HG03354 (cell line): ENCODE results near the gene VASP.

Source experiments
- ATAC-seq: cut with Tn5 transposase; IDR thresholded peaks from one replicate; pipeline ENCODE4 v1.9.1; 2021; ENCODE audit warnings: mild to moderate bottlenecking; ENCODE audit not compliant: unreplicated experiment, poor library complexity, severe bottlenecking

VASP gene

GRCh38 chr19:45511074-45511473 lies 3.8 kb downstream of the VASP start:
- no peak for ATAC-seq

GRCh38 chr19:45512881-45513483 lies 5.7 kb downstream of the VASP start:
- ATAC-seq = no peak

- no peak for ATAC-seq
Measured at GRCh38 chr19:45514376-45515051, 7.2 kb downstream of the VASP start.

- no peak for ATAC-seq
Measured at GRCh38 chr19:45515081-45515624, 7.9 kb downstream of the VASP start.

DNA sequence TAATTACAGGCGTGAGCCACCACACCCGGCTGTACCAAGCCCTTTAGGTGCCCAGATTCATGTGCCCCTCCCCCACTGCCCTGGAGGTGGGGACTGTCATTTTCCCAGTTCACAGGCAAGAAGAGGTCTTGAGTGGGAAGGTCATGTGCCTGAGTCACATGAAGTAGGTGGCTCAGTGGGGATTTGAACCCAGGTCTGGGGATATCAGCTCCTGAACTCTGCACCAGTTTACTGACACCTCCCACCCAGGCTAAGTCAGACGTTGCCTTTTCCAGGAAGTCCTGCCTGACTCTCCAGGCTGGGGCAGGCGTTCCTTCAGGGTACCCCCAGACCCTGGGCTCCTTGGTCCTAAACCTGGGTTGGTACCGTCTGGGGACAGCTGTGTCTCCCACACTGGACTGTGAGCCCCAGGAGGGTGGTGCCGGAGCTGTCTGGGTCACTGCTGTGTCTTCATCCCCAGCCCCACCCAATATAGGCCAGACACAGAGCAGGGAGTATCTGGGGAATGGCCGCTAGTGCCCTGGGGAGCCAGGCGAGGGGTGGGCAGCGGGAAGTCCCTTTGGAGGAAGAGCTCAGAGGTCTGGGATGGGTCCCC lies 8.6 kb downstream of the VASP start:
- no peak for ATAC-seq

DNA sequence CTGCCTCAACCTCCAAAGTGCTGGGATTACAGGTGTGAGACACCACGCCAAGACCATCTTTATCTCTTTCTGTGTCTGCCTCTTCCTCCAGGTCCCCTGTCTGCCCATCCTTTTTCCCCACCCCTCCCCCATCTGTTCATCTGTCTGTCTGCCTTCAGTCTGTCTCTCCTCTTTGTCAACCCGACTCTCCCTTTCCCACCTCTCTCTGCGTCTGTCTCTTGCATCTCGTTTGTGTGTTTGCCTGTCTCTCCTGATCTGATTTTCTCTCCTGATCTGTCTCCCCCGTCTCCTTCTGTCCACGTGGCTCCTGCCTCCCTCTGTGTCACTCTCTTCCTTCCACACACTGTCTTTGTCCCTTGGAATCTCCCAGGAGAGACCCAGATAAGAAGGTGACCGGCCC lies 10.0 kb downstream of the VASP start:
- ATAC-seq = no peak

DNA sequence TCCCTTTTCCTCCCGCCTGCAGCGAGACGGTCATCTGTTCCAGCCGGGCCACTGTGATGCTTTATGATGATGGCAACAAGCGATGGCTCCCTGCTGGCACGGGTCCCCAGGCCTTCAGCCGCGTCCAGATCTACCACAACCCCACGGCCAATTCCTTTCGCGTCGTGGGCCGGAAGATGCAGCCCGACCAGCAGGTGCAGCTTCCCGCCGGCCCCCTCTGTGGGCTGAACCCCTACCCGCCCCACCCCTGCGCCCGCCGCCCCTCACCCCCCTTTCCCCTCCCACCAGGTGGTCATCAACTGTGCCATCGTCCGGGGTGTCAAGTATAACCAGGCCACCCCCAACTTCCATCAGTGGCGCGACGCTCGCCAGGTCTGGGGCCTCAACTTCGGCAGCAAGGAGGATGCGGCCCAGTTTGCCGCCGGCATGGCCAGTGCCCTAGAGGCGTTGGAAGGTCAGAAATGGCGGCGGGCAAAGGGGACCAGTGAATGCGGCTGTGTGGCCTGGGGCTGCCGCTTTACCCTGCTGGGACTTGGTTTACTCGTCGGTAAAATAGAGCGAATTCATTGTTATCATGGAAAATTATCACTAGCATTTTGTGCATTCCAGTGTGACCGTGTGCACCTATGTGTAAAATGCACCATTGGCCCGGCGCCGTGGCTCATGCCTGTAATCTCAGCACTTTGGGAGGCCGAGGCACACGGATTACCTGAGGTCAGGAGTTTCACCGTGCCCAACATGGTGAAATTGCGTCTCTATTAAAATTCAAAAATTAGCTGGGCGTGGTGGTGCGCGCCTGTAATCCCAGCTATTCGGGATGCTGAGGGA lies 10.6 kb downstream of the VASP start:
- no peak for ATAC-seq

- ATAC-seq = no peak
Measured at GRCh38 chr19:45518469-45518826, 11.2 kb downstream of the VASP start.

- no peak for ATAC-seq
Measured at GRCh38 chr19:45522010-45522941, 15.0 kb downstream of the VASP start.

DNA sequence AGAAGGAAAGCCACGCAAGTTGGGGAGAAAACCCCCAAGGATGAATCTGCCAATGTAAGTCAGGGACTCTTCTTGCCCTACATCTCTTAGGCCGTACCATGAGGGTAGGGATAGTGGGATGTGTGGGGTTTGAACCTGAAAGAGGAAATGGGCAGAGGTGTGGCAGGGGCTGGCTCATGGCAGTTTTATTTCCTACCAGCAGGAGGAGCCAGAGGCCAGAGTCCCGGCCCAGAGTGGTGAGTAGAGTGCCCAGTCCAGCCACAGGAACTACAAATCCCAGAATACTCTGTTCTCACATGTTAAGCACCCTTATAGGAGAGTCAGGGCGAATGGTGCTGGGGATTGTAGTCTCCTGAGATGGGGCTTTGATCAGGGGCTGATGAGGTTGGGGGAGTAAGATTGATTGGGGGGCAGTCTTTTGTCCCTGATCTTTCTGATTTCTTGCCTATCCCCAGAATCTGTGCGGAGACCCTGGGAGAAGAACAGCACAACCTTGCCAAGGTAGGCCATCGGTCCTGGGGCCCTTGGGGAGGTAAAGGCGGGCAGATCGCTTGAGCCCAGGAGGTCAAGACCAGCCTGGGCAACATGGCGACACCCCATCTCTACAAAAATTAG lies 16.5 kb downstream of the VASP start:
- peak; percentile 88 for ATAC-seq

DNA sequence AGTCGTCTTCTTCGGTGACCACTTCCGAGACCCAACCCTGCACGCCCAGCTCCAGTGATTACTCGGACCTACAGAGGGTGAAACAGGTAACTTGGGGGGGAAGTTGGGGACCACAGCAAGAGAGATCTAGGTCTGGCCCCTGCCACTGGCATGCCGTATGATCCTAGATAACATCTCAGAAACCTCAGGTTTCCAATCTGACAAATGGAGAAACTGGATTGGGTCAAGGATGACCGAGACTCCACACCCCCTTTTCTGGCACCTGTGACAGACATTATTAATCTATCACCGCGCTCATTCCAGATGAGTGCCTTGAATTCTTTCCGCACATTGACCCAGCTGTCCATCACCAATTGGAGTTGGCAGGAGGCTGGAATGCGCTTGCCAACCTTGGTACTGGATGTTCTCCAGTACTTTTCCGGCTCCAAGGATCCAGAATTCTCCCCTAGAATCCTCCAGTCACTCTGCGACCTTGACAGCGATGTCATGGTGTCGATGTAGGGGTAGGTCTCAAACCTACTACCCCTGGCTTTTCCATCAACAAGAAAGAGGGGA lies 17.4 kb downstream of the VASP start:
- no peak for ATAC-seq

GRCh38 chr19:45526143-45526542 lies 18.9 kb downstream of the VASP start:
- ATAC-seq = no peak

- ATAC-seq = no peak
Measured at GRCh38 chr19:45526971-45527370, 19.7 kb downstream of the VASP start.

DNA sequence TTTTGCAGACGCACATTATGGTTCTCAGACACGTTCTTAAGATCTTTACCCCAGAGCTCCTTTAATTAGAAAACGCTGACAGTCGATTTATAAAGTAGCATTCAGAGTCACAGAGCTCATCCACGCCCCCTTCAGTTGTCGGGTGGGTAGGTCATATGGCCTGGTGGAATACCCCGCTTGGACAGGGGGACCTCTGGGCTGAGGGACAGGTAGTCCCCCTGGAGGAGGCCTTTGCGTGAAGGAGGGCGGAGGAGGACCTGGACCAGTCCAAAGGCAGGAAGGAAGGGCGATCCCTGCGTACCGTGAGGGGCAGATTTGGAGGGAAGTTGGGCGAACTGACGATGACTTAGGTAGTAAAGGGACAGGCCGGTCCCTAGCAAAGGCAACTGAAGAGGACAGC lies 20.5 kb downstream of the VASP start:
- ATAC-seq = no peak

- no peak for ATAC-seq
Measured at GRCh38 chr19:45528149-45528743, 21.0 kb downstream of the VASP start.

DNA sequence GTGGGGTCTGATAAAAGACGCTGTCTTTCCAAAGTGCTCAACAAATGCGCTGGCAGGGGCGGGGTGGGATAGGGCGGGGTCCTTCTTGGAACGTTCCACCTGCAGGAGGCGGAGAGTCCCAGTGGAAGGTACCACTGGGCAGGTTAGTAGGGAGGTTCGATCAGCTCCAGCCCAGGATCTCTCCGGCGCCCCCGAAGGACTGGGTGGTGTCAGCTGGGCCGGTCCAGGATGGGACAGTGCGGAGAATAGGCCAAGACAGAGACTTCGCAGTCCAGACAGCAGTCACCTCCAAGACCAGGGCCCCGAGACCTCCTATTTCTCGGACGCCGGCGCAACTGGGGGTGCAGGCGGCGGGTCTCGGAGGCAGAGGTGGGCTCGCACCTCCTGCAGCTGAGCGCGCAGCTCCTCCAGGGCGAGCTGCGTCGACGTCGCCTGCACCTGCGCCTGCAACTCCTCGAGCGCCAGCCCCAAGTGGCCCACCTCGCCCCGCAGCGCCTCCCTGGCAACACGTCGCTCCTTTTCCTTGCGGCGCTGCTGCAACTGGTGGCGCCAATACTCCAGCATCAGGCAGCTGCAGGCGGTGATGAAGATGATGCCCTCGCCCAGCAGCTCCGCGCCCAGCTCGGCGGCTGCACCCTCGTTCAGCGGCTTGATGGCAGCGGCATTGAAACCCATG lies 21.6 kb downstream of the VASP start:
- no peak for ATAC-seq

DNA sequence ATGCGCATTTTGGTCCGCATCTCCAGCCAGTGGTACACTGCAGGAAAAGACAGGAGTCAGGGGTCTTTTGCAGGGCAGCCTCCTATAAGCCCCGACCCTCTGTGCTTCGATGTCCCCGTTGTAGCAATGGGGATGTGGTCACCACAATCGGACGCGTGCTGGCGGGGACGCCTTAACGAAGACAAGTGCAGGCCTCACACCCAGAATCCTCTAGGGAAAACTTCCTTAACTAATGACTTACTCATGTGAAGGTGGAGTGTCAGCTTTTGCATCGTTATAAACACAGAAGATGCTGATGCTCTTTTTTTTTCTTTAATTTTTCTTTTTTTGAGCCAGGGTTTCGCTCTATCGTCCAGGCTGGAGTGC lies 22.1 kb downstream of the VASP start:
- ATAC-seq = no peak

- ATAC-seq = no peak
Measured at GRCh38 chr19:45531349-45531748, 24.1 kb downstream of the VASP start.
